Activated T-helper 1 cell treated with anti-CD3 and anti-CD28 coated beads, Interleukin-12 subunit alpha, Interleukin-12 subunit beta, Interleukin-2, Interleukin-4 antibody, amounts not matched to agents 30 ng/mL and 10 ng/mL and 1 ng/mL, durations not matched to agents 14 hours and 24 hours and 36 hours (primary cell): ENCODE measurements around the gene MFAP3L. TPM values are rescaled to one million over a fixed set of nuclear protein-coding genes. Genes with fewer than 3 reads are reported as not detected.
"Not testable (repeated sequence)": the region's sequence is repeated elsewhere in the genome, so short reads cannot be mapped to it uniquely, and the experiment has no call there.

Experiments
- DNase-seq: peaks from one replicate; pipeline ENCODE4 v3.0.0; 2021; ENCODE audit warnings: low spot score
- H3K27ac Mint-ChIP-seq: one replicate; pipeline ENCODE4 v1.8.0; 2021; ENCODE audit warnings: mild to moderate bottlenecking, mixed read lengths
- H3K27me3 Mint-ChIP-seq: one replicate; pipeline ENCODE4 v1.8.0; 2022; ENCODE audit warnings: mild to moderate bottlenecking, moderate library complexity, mixed read lengths; ENCODE audit not compliant: insufficient read depth
- H3K36me3 Mint-ChIP-seq: one replicate; pipeline ENCODE4 v1.8.0; 2021; ENCODE audit warnings: low read depth, mixed read lengths
- H3K4me1 Mint-ChIP-seq: one replicate; pipeline ENCODE4 v1.8.0; 2021; ENCODE audit warnings: low read depth, mixed read lengths
- H3K4me3 Mint-ChIP-seq: one replicate; pipeline ENCODE4 v1.8.0; 2021; ENCODE audit warnings: mild to moderate bottlenecking, moderate library complexity, mixed read lengths
- H3K9me3 Mint-ChIP-seq: one replicate; pipeline ENCODE4 v1.8.0; 2021; ENCODE audit warnings: mixed read lengths
- intact Hi-C: fragments of 100-400 bp; cut with micrococcal nuclease; formaldehyde crosslinking; loops from one replicate; pipeline ENCODE4 v1.15.1; 2024
- total RNA-seq: library from RNA; stranded (reverse); gene quantifications from 2 replicates; pipeline ENCODE4 v1.2.3, GENCODE V29; 2022

Gene MFAP3L
- total RNA-seq, 1 donor from 2014 or later: 0.47 TPM

GRCh38 chr4:169971456-169972015 is 54.7 kb downstream of the MFAP3L start:
- H3K36me3 Mint-ChIP-seq: no peaks in the 10 kb centered on the region
- no peak overlapping the region for H3K27ac Mint-ChIP-seq
- no peak for DNase-seq
- H3K27me3 Mint-ChIP-seq: peaks cover 2% of the 10 kb centered on the region
- no peaks in the 10 kb centered on the region for H3K9me3 Mint-ChIP-seq
- H3K4me3 Mint-ChIP-seq: no peak overlapping the region
- no peaks in the 10 kb centered on the region for H3K4me1 Mint-ChIP-seq
- intact Hi-C loops: no loop called here

GRCh38 chr4:169968999-169969398 is 57.2 kb downstream of the MFAP3L start:
- intact Hi-C loops: no loop called here
- H3K9me3 Mint-ChIP-seq: no peaks in the 10 kb centered on the region
- H3K4me3 Mint-ChIP-seq: no peak overlapping the region
- H3K27ac Mint-ChIP-seq: no peak overlapping the region
- no peaks in the 10 kb centered on the region for H3K4me1 Mint-ChIP-seq
- H3K27me3 Mint-ChIP-seq: peaks cover 2% of the 10 kb centered on the region
- no peak for DNase-seq
- no peaks in the 10 kb centered on the region for H3K36me3 Mint-ChIP-seq

- Mint-ChIP-seq H3K36me3 (no peaks in the 10 kb centered on the region), H3K9me3 (no peaks in the 10 kb centered on the region), H3K4me1 (no peaks in the 10 kb centered on the region), H3K27ac (no peak overlapping the region), H3K4me3 (no peak overlapping the region), H3K27me3 (peaks cover 2% of the 10 kb centered on the region)
- no peak for DNase-seq
- intact Hi-C loops: no loop called here
Observed at GRCh38 chr4:169963998-169964397, 62.2 kb downstream of the MFAP3L start.

GRCh38 chr4:169959254-169959653 is 66.9 kb downstream of the MFAP3L start:
- Mint-ChIP-seq H3K27me3 (peaks cover 2% of the 10 kb centered on the region), H3K27ac (no peak overlapping the region), H3K4me1 (no peaks in the 10 kb centered on the region), H3K9me3 (no peaks in the 10 kb centered on the region), H3K4me3 (no peak overlapping the region), H3K36me3 (no peaks in the 10 kb centered on the region)
- intact Hi-C loops: no loop called here
- no peak for DNase-seq

GRCh38 chr4:169958629-169959028 is 67.6 kb downstream of the MFAP3L start:
- Mint-ChIP-seq H3K4me1 (no peaks in the 10 kb centered on the region), H3K9me3 (no peaks in the 10 kb centered on the region), H3K36me3 (no peaks in the 10 kb centered on the region), H3K4me3 (no peak overlapping the region), H3K27me3 (peaks cover 2% of the 10 kb centered on the region), H3K27ac (no peak overlapping the region)
- intact Hi-C loops: no loop called here
- DNase-seq: no peak

- Mint-ChIP-seq H3K4me3 (no peak overlapping the region), H3K9me3 (no peaks in the 10 kb centered on the region), H3K27ac (no peak overlapping the region), H3K4me1 (no peaks in the 10 kb centered on the region), H3K36me3 (no peaks in the 10 kb centered on the region), H3K27me3 (peaks cover 2% of the 10 kb centered on the region)
- no peak for DNase-seq
- intact Hi-C loops: no loop called here
Observed at GRCh38 chr4:169957785-169958184, 68.4 kb downstream of the MFAP3L start.

GRCh38 chr4:169956091-169956843 is 69.9 kb downstream of the MFAP3L start:
- peaks cover 2% of the 10 kb centered on the region for H3K27me3 Mint-ChIP-seq
- DNase-seq: no peak
- no peaks in the 10 kb centered on the region for H3K9me3 Mint-ChIP-seq
- intact Hi-C loops: no loop called here
- H3K4me3 Mint-ChIP-seq: no peak overlapping the region
- no peaks in the 10 kb centered on the region for H3K4me1 Mint-ChIP-seq
- H3K36me3 Mint-ChIP-seq: no peaks in the 10 kb centered on the region
- no peak overlapping the region for H3K27ac Mint-ChIP-seq

- H3K27me3 Mint-ChIP-seq: peaks cover 2% of the 10 kb centered on the region
- intact Hi-C loops: no loop called here
- H3K27ac Mint-ChIP-seq: no peak overlapping the region
- no peak overlapping the region for H3K4me3 Mint-ChIP-seq
- DNase-seq: no peak
- H3K36me3 Mint-ChIP-seq: no peaks in the 10 kb centered on the region
- H3K4me1 Mint-ChIP-seq: no peaks in the 10 kb centered on the region
- no peaks in the 10 kb centered on the region for H3K9me3 Mint-ChIP-seq
Observed at GRCh38 chr4:169955521-169955920, 70.7 kb downstream of the MFAP3L start.

- H3K4me3 Mint-ChIP-seq: no peak overlapping the region
Observed at GRCh38 chr4:169952236-169953002, 73.8 kb downstream of the MFAP3L start.

GRCh38 chr4:169948271-169948670 is 77.9 kb downstream of the MFAP3L start:
- Mint-ChIP-seq H3K9me3 (no peaks in the 10 kb centered on the region), H3K4me3 (no peak overlapping the region), H3K27me3 (peaks cover 2% of the 10 kb centered on the region), H3K36me3 (no peaks in the 10 kb centered on the region), H3K4me1 (no peaks in the 10 kb centered on the region), H3K27ac (no peak overlapping the region)
- intact Hi-C loops: no loop called here
- DNase-seq: no peak

More at GRCh38 chr4:169952236-169953002, 73.8 kb downstream of the MFAP3L start:
- Mint-ChIP-seq H3K9me3 (no peaks in the 10 kb centered on the region), H3K27ac (no peak overlapping the region), H3K36me3 (no peaks in the 10 kb centered on the region), H3K27me3 (peaks cover 4% of the 10 kb centered on the region), H3K4me1 (no peaks in the 10 kb centered on the region)
- no peak for DNase-seq
- intact Hi-C loops: no loop called here

- intact Hi-C loops: no loop called here
- no peaks in the 10 kb centered on the region for H3K36me3 Mint-ChIP-seq
- H3K27ac Mint-ChIP-seq: no peak overlapping the region
- no peaks in the 10 kb centered on the region for H3K4me1 Mint-ChIP-seq
- no peak overlapping the region for H3K4me3 Mint-ChIP-seq
- DNase-seq: no peak
- no peaks in the 10 kb centered on the region for H3K9me3 Mint-ChIP-seq
- peaks cover 2% of the 10 kb centered on the region for H3K27me3 Mint-ChIP-seq
Observed at GRCh38 chr4:169945636-169946035, 80.6 kb downstream of the MFAP3L start.

- intact Hi-C loops, H3K4me1 Mint-ChIP-seq, H3K27ac Mint-ChIP-seq, DNase-seq, H3K27me3 Mint-ChIP-seq, H3K36me3 Mint-ChIP-seq, H3K9me3 Mint-ChIP-seq, H3K4me3 Mint-ChIP-seq: not testable (repeated sequence)
Observed at GRCh38 chr4:169943601-169944000, 82.6 kb downstream of the MFAP3L start.

- Mint-ChIP-seq H3K4me1 (no peaks in the 10 kb centered on the region), H3K36me3 (no peaks in the 10 kb centered on the region), H3K9me3 (no peaks in the 10 kb centered on the region), H3K27me3 (no peaks in the 10 kb centered on the region), H3K4me3 (no peak overlapping the region), H3K27ac (no peak overlapping the region)
- DNase-seq: no peak
- intact Hi-C loops: no loop called here
Observed at GRCh38 chr4:169941141-169941540, 85.1 kb downstream of the MFAP3L start.
